Measurements from ENCODE around the gene MYLIP. TPM values are rescaled to one million over a fixed set of nuclear protein-coding genes. Genes with fewer than 3 reads are reported as not detected.

Gene MYLIP
- total RNA-seq = 2.5 and 4.6 TPM in 2 replicates
- 5.2 and 7.6 TPM in 2 replicates for polyA plus RNA-seq
- polyA plus RNA-seq (2012) = 3.0 and 4.6 TPM in 2 replicates
- polyA minus RNA-seq (ENCODE audit: low replicate concordance) = 4.3 and 9.5 TPM in 2 replicates

GRCh38 chr6:16128759-16129622 is at the start of gene MYLIP:
TSS of gene MYLIP (plus strand) at chr6:16129086. CDS start at chr6:16129323, 237 bp downstream.
- Histone ChIP-seq H3K4me2 (ENCODE audit: extremely low read depth, insufficient read depth, low read length) (peak within 1 kb of the TSS; percentile 92), H3K4me1 (ENCODE audit: control insufficient read depth, extremely low read depth, insufficient read depth, low read length) (peaks cover 5% of the 10 kb centered on the region), H3K27me3 (ENCODE audit: control insufficient read depth, insufficient read depth, low read length) (peaks cover 15% of the 10 kb centered on the region), H3K79me2 (ENCODE audit: control insufficient read depth, insufficient read depth, low read length) (peaks cover 5% of the 10 kb centered on the region), H4K20me1 (ENCODE audit: control insufficient read depth, extremely low read depth, insufficient read depth, low read length) (no peaks in the 10 kb centered on the region), H3K36me3 (ENCODE audit: control insufficient read depth, insufficient read depth, low read length) (no peaks in the 10 kb centered on the region), H2AFZ (ENCODE audit: low read length) (peak within 1 kb of the TSS; percentile 64), H3K4me3 (replicated peaks in 1 of 4; ENCODE audit: control extremely low read depth in 1 of 4, insufficient read depth in 1 of 4, low read depth in 3 of 4, low read length in 4 of 4) (peak within 1 kb of the TSS; percentile 74 to 92 (median 78)), H3K9me3 (ENCODE audit: control insufficient read depth, insufficient read depth, low read depth, low read length) (no peaks in the 10 kb centered on the region), H3K9ac (ENCODE audit: insufficient read depth, low read length) (peak within 1 kb of the TSS; percentile 76), H3K27ac (ENCODE audit: insufficient read depth, low read length) (peak within 1 kb of the TSS; percentile 58)
- DNase-seq (ENCODE audit: low read depth in 2 of 2) = peak; percentile 86 to 87
- peak; percentile 52 for TF ChIP-seq CTCF (conservative IDR thresholded peaks at IDR 0.05 in 1 of 2, IDR thresholded peaks at IDR 0.05 in 1 of 2; ENCODE audit: low read depth in 1 of 2, low read length in 2 of 2)
- TF ChIP-seq EZH2 (IDR thresholded peaks at IDR 0.05; ENCODE audit: low read length, missing control alignments) = no peak

DNA sequence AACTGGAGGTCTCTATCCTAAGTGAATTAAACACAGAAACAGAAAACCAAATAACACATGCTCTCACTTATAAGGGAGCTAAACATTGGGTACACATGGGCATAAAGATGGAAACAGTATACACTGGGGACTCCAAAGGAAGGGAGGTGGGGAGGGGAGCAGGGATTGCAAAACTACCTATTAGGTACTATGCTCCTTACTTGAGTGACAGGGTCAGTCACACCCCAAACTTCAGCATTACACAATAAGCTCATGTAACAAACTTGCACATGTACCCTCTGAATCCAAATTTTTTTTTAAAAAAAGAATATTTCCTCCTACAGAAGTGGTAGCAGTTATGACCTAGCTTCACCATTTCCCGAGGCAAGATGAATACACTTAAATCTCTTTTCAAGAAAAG is 49.5 kb upstream of the MYLIP start:
- Histone ChIP-seq H3K36me3 (ENCODE audit: control insufficient read depth, insufficient read depth, low read length) (no peaks in the 10 kb centered on the region), H3K9ac (ENCODE audit: insufficient read depth, low read length) (no peak overlapping the region), H3K9me3 (ENCODE audit: control insufficient read depth, insufficient read depth, low read depth, low read length) (no peaks in the 10 kb centered on the region), H3K27me3 (ENCODE audit: control insufficient read depth, insufficient read depth, low read length) (peaks cover 2% of the 10 kb centered on the region), H3K4me3 (replicated peaks in 1 of 4; ENCODE audit: control extremely low read depth in 1 of 4, insufficient read depth in 1 of 4, low read depth in 3 of 4, low read length in 4 of 4) (no peak overlapping the region), H3K79me2 (ENCODE audit: control insufficient read depth, insufficient read depth, low read length) (no peaks in the 10 kb centered on the region), H4K20me1 (ENCODE audit: control insufficient read depth, extremely low read depth, insufficient read depth, low read length) (no peaks in the 10 kb centered on the region), H3K27ac (ENCODE audit: insufficient read depth, low read length) (no peak overlapping the region), H2AFZ (ENCODE audit: low read length) (no peak overlapping the region), H3K4me2 (ENCODE audit: extremely low read depth, insufficient read depth, low read length) (no peak overlapping the region), H3K4me1 (ENCODE audit: control insufficient read depth, extremely low read depth, insufficient read depth, low read length) (no peaks in the 10 kb centered on the region)
- DNase-seq (ENCODE audit: low read depth in 2 of 2) = no peak
- TF ChIP-seq CTCF (conservative IDR thresholded peaks at IDR 0.05 in 1 of 2, IDR thresholded peaks at IDR 0.05 in 1 of 2; ENCODE audit: low read depth in 1 of 2, low read length in 2 of 2) (no peak), EZH2 (IDR thresholded peaks at IDR 0.05; ENCODE audit: low read length, missing control alignments) (no peak)

DNA sequence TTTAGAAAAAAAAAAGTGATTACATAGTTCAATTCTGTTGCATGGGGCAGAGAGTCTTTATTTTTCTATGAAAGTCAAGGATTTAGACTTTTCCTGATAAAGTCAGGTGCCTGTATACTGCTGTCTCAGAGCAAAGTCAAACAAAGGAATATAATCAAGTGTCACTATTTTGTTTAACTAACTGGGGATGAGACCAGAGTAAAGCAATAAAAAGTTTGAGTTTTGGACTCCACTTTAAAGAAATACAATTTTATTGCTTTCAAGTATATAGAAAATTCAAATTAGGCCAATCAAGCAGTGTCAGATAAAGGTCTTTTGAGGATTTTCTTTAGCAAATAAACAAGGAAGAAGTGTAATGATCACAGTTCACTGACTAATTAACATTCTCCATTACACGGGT is 48.7 kb upstream of the MYLIP start:
- no peaks in the 10 kb centered on the region for H3K4me1 ChIP-seq (ENCODE audit: control insufficient read depth, extremely low read depth, insufficient read depth, low read length)
- no peaks in the 10 kb centered on the region for H3K36me3 ChIP-seq (ENCODE audit: control insufficient read depth, insufficient read depth, low read length)
- TF ChIP-seq EZH2 (IDR thresholded peaks at IDR 0.05; ENCODE audit: low read length, missing control alignments) (no peak), CTCF (conservative IDR thresholded peaks at IDR 0.05 in 1 of 2, IDR thresholded peaks at IDR 0.05 in 1 of 2; ENCODE audit: low read depth in 1 of 2, low read length in 2 of 2) (no peak)
- H3K79me2 ChIP-seq (ENCODE audit: control insufficient read depth, insufficient read depth, low read length) = no peaks in the 10 kb centered on the region
- no peak overlapping the region for H3K27ac ChIP-seq (ENCODE audit: insufficient read depth, low read length)
- H3K4me3 ChIP-seq (replicated peaks in 1 of 4; ENCODE audit: control extremely low read depth in 1 of 4, insufficient read depth in 1 of 4, low read depth in 3 of 4, low read length in 4 of 4) = no peak overlapping the region
- H3K9ac ChIP-seq (ENCODE audit: insufficient read depth, low read length) = no peak overlapping the region
- no peak overlapping the region for H2AFZ ChIP-seq (ENCODE audit: low read length)
- H3K27me3 ChIP-seq (ENCODE audit: control insufficient read depth, insufficient read depth, low read length) = peaks cover 2% of the 10 kb centered on the region
- no peaks in the 10 kb centered on the region for H3K9me3 ChIP-seq (ENCODE audit: control insufficient read depth, insufficient read depth, low read depth, low read length)
- no peak overlapping the region for H3K4me2 ChIP-seq (ENCODE audit: extremely low read depth, insufficient read depth, low read length)
- H4K20me1 ChIP-seq (ENCODE audit: control insufficient read depth, extremely low read depth, insufficient read depth, low read length) = no peaks in the 10 kb centered on the region
- DNase-seq (ENCODE audit: low read depth in 2 of 2) = no peak

Measured in fibroblast of lung (primary cell).